K562 (cell line): ENCODE results near the gene LRRC25. TPM values are rescaled to one million over a fixed set of nuclear protein-coding genes. Genes with fewer than 3 reads are reported as not detected.

Experiments used
- CHD1 ChIP-seq: fragments of 200-600 bp; sonication (generic); IDR thresholded peaks from one replicate; pipeline ENCODE4 v1.6.1; 2012; ENCODE audit warnings: mild to moderate bottlenecking, moderate library complexity, low read length, inconsistent platforms
- CHD2 ChIP-seq: IDR thresholded peaks from 2 replicates; pipeline ENCODE4 v1.6.1; 2011; ENCODE audit warnings: low read depth, low read length
- DDX20 ChIP-seq: fragments of 450-650 bp; IDR thresholded peaks from 2 replicates; pipeline ENCODE4 v1.6.1; 2016; ENCODE audit warnings: missing genetic modification characterization, low read depth, mild to moderate bottlenecking, missing compliant biosample characterization, moderate library complexity
- GATAD2A ChIP-seq: fragments of 450-650 bp; IDR thresholded peaks from 2 replicates; pipeline ENCODE4 v1.6.1; 2017
- HNRNPUL1 ChIP-seq: fragments of 200-400 bp; formaldehyde crosslinking; IDR thresholded peaks from 2 replicates; pipeline ENCODE4 v1.6.1; 2017; ENCODE audit warnings: low read length
- ILF3 ChIP-seq: fragments of 450-650 bp; IDR thresholded peaks from 2 replicates; pipeline ENCODE4 v1.6.1; 2018; ENCODE audit warnings: antibody characterized with exemption, mild to moderate bottlenecking, moderate library complexity, borderline replicate concordance
- NR2C2 ChIP-seq, 2 experiments: fragments of 200-800 bp in 1 of 2; sonication (Bioruptor generic) in 1 of 2; sonication (generic) in 1 of 2; formaldehyde crosslinking in 1 of 2; IDR thresholded peaks; 2 replicates each; pipeline versions ENCODE4 v1.6.1 to v1.8.0; 2016 to 2022; ENCODE audit warnings: mild to moderate bottlenecking in 1 of 2, missing compliant biosample characterization in 1 of 2, missing genetic modification characterization in 1 of 2, missing genetic modification reagents in 1 of 2
- PCBP1 ChIP-seq: fragments of 200-400 bp; formaldehyde crosslinking; IDR thresholded peaks from 2 replicates; pipeline ENCODE4 v1.6.1; 2018; ENCODE audit warnings: mild to moderate bottlenecking, low read depth, low read length; ENCODE audit not compliant: poor library complexity, severe bottlenecking
- PYGO2 ChIP-seq: fragments of 450-650 bp; IDR thresholded peaks from 2 replicates; pipeline ENCODE4 v1.6.1; 2016; ENCODE audit warnings: mild to moderate bottlenecking, missing genetic modification characterization, moderate library complexity, missing compliant biosample characterization
- RBM25 ChIP-seq: fragments of 200-400 bp; formaldehyde crosslinking; IDR thresholded peaks from 2 replicates; pipeline ENCODE4 v1.6.1; 2018; ENCODE audit warnings: low read length, low read depth, moderate library complexity; ENCODE audit not compliant: severe bottlenecking
- RHOXF2B ChIP-seq: fragments of 250-450 bp; sonication (Bioruptor Pico); conservative IDR thresholded peaks from 2 replicates; pipeline ENCODE4 v1.5.1; 2021
- SAFB ChIP-seq: fragments of 200-400 bp; formaldehyde crosslinking; IDR thresholded peaks from 2 replicates; pipeline ENCODE4 v1.6.1; 2017; ENCODE audit warnings: low read depth, low read length, borderline replicate concordance
- SAP30 ChIP-seq: fragments of 200-600 bp; sonication (generic); IDR thresholded peaks from 2 replicates; pipeline ENCODE4 v1.6.1; 2012; ENCODE audit warnings: borderline replicate concordance, low read depth, mild to moderate bottlenecking, moderate library complexity, low read length, control low read depth, inconsistent platforms; ENCODE audit not compliant: insufficient read depth, poor library complexity, severe bottlenecking
- SLC30A9 ChIP-seq: fragments of 250-450 bp; sonication (Bioruptor Pico); IDR thresholded peaks from 2 replicates; pipeline ENCODE4 v1.8.0; 2022; ENCODE audit warnings: mild to moderate bottlenecking, moderate library complexity
- SMAD3 ChIP-seq: fragments of 450-650 bp; formaldehyde crosslinking; conservative IDR thresholded peaks from 2 replicates; pipeline ENCODE4 v1.4.0; 2020; ENCODE audit warnings: mild to moderate bottlenecking
- TEAD1 ChIP-seq, 2 experiments: fragments of 450-650 bp in 1 of 2; sonication (generic) in 1 of 2; formaldehyde crosslinking; IDR thresholded peaks; 2 replicates each; pipeline versions ENCODE4 v1.4.0 to v1.8.0; 2020 to 2022; ENCODE audit warnings: mild to moderate bottlenecking in 2 of 2, missing genetic modification reagents in 1 of 2
- THRAP3 ChIP-seq: fragments of 450-650 bp; IDR thresholded peaks from 2 replicates; pipeline ENCODE4 v1.6.1; 2016; ENCODE audit warnings: mild to moderate bottlenecking, inconsistent platforms, borderline replicate concordance
- U2AF1 ChIP-seq: fragments of 200-400 bp; formaldehyde crosslinking; optimal IDR thresholded peaks from 2 replicates; pipeline ENCODE3; 2017; ENCODE audit warnings: mild to moderate bottlenecking, low read depth, low read length, moderate library complexity
- ZBTB7A ChIP-seq: IDR thresholded peaks from 2 replicates; pipeline ENCODE4 v1.6.1; 2011; ENCODE audit warnings: low read depth, mild to moderate bottlenecking, low read length, moderate library complexity, borderline replicate concordance; ENCODE audit not compliant: control insufficient read depth
- ZFP1 ChIP-seq: fragments of 450-650 bp; formaldehyde crosslinking; IDR thresholded peaks from 2 replicates; pipeline ENCODE4 v1.4.0; 2020; ENCODE audit warnings: mild to moderate bottlenecking, mixed read lengths
- ZNF644 ChIP-seq: fragments of 200-800 bp; sonication (Bioruptor generic); IDR thresholded peaks from 2 replicates; pipeline ENCODE4 v1.6.1; 2016; ENCODE audit warnings: low read depth, missing genetic modification characterization, missing compliant biosample characterization
- ZNF764 ChIP-seq: fragments of 250-450 bp; sonication (Bioruptor Pico); IDR thresholded peaks from 2 replicates; pipeline ENCODE4 v1.4.0; 2020; ENCODE audit warnings: low read depth, mild to moderate bottlenecking, moderate library complexity
- polyA plus RNA-seq, 8 experiments: library from polyadenylated mRNA; depleted of rRNA in 4 of 8; stranded (reverse) in 5 of 8; unstranded in 3 of 8; fragments of >200 nt; fragmentation: Nextera tagmentation in 2 of 8; fragmentation: Illumina TruSeq in 1 of 8; extraction: Ambion mirVana in 2 of 8; extraction: Trizol in 1 of 8; gene quantifications; 2 replicates each; pipeline versions ENCODE4 v1.2.1 to v1.2.3, GENCODE V29; 2011 to 2014; ENCODE audit warnings: inconsistent platforms in 1 of 8, missing spikeins in 1 of 8
- total RNA-seq, 7 experiments: library from RNA; depleted of rRNA in 6 of 7; stranded (reverse); fragments of >200 nt in 6 of 7; fragmentation: Illumina TruSeq in 2 of 7; extraction: Trizol in 2 of 7; gene quantifications; 2 replicates each; pipeline versions ENCODE4 v1.2.1 to v1.2.3, GENCODE V29; 2011 to 2021; ENCODE audit warnings: low replicate concordance in 1 of 7
- TF ChIP-seq, protein P1 (sequence below), 2 experiments: IDR thresholded peaks; 2 replicates each; pipeline ENCODE4 v1.6.1; 2011; ENCODE audit warnings: borderline replicate concordance in 1 of 2, control low read depth in 1 of 2, low read depth in 1 of 2, low read length in 1 of 2, mild to moderate bottlenecking in 1 of 2, mixed read lengths in 1 of 2, moderate library complexity in 1 of 2; ENCODE audit not compliant: insufficient read depth in 1 of 2, insufficient read length in 1 of 2, poor library complexity in 1 of 2, severe bottlenecking in 1 of 2; ENCODE audit errors: extremely low read depth in 1 of 2
- TF ChIP-seq, protein P2 (sequence below): sonication (generic); formaldehyde crosslinking; IDR thresholded peaks from 2 replicates; pipeline ENCODE4 v1.8.0; 2022; ENCODE audit warnings: missing genetic modification reagents, mild to moderate bottlenecking, moderate library complexity, borderline replicate concordance

Gene LRRC25
- total and polyA plus RNA-seq, 9 of the 15 experiments (the other 6 are each of a cell fraction or from before 2014, with no cell fraction given), result 0.07 to 0.36 (median 0.10) TPM; not detected in 3

DNA sequence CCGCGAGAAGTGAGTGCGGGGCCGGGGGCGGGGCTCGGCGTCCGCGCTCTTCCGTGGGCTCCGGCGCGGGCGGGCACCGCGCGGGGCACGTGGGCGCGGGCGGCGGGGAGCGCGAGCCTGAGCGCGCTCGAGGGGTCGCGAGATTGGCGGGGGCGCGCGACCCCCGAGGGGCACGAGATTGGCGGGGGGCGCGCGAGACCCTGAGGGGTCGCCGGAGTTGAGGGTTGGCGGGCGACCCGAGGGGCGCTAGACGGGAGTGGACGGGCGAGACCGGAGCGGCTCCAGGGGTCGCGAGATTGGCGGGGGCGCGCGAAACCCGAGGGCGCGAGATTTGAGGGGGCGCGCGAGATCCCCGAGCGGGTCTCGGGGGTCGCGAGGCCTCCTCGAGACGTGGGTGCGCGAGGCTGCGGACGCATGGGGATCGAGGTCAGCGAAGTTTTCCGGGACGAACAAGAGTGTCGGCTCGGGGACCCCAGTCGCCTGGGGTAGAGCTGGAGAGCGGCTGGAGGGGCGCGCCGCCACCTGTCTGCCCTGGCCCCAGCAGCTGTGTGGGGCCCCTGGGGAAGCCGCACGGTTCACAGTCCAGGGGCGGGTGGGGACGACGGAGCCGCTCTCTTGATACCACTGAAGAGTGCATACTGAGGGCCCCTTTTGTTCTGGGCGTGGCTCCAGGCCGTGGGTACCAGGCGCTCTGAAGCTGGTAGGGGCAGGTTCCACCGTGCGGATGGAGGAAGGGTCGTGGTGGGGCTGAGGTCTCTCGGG is 22.5 kb upstream of the LRRC25 start (continued):
- TF ChIP-seq, protein P1, sequence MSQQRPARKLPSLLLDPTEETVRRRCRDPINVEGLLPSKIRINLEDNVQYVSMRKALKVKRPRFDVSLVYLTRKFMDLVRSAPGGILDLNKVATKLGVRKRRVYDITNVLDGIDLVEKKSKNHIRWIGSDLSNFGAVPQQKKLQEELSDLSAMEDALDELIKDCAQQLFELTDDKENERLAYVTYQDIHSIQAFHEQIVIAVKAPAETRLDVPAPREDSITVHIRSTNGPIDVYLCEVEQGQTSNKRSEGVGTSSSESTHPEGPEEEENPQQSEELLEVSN (IDR thresholded peaks at IDR 0.05; ENCODE audit: borderline replicate concordance in 1 of 2, extremely low read depth in 1 of 2, insufficient read depth in 1 of 2, insufficient read length in 1 of 2, low read depth in 1 of 2, low read length in 1 of 2, poor library complexity in 1 of 2, severe bottlenecking in 1 of 2), result peak; percentile 18 to 74
- TF ChIP-seq ILF3 (no peak), ZNF764 (CRISPR knock-in tag) (no peak), CHD1 (no peak), U2AF1 (peak; percentile 40), RHOXF2B (CRISPR knock-in tag) (no peak), GATAD2A (no peak), PCBP1 (peak; percentile 21), ZNF644 (no peak), CHD2 (peak; percentile 90), ZBTB7A (peak; percentile 76), DDX20 (no peak), SMAD3 (CRISPR knock-in tag) (no peak), SLC30A9 (CRISPR knock-in tag) (no peak), SAFB (peak; percentile 44; the same call in 1 of the 2 replicates), ZFP1 (no peak), THRAP3 (no peak), TEAD1 (CRISPR knock-in tag; IDR thresholded peaks at IDR 0.05) (0 out of 4 replicates have a peak, but pooled peaks of 1 of the 2 experiments have one; percentile 8), PYGO2 (tag) (no peak), HNRNPUL1 (no peak), NR2C2 (CRISPR knock-in tag; IDR thresholded peaks at IDR 0.05) (no peak), NR2C2 (tag; IDR thresholded peaks at IDR 0.05) (0 out of 2 replicates have a peak, but pooled peaks have one; percentile 33), SAP30 (peak; percentile 59), RBM25 (peak; percentile 65)
- TF ChIP-seq, protein P2, sequence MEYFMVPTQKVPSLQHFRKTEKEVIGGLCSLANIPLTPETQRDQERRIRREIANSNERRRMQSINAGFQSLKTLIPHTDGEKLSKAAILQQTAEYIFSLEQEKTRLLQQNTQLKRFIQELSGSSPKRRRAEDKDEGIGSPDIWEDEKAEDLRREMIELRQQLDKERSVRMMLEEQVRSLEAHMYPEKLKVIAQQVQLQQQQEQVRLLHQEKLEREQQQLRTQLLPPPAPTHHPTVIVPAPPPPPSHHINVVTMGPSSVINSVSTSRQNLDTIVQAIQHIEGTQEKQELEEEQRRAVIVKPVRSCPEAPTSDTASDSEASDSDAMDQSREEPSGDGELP (CRISPR knock-in tag), result peak; percentile 78; the same call in 1 of the 2 replicates
